Measurements from ENCODE around the gene NPY5R. TPM values are rescaled to one million over a fixed set of nuclear protein-coding genes. Genes with fewer than 3 reads are reported as not detected.

Gene NPY5R
- total RNA-seq, 1 experiment from 2014 or later: not detected

DNA sequence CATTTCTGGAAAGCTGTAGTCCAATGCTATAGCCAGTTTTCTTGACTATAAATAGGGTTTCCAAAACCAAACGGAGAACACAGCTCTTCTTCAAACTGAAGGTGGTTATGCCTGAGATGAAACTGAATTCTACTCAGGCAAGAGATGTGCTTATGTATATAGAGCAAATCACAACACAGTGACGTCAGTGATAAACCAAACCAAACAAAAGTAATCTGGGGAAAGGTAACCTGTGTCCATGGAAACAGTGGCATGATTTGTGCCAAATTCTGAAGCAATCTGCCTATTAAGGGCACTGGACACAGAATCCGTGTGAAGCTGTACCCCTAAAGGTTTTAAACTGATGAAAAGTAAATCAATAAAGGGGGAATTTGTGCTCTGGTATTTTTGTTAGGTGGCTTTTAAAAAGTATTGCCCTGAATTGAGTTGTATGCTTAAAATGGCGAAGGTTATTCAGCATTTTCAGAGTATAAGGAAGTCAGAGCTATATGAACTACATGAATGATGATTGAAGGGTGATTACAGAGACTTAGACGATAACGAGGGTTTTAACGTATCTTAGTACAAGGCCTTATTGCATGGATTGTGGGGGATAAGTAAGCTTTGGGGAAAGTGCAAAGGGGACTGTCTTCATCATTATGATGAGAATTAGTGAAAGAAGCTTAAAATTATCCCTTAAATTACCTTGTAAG, 38.6 kb downstream of the NPY5R start:
- in situ Hi-C loops (cut with HindIII; ENCODE audit: low pct_unique_long_range_greater_than_20kb, low sequenced_read_pairs) (no loop called here), intact Hi-C loops (cut with micrococcal nuclease; ENCODE audit: unreplicated experiment) (no loop called here)
- Histone ChIP-seq H3K4me3 (ENCODE audit: low read depth in 2 of 2, low read length in 2 of 2) (no peak overlapping the region), H3K9me3 (ENCODE audit: control insufficient read depth, insufficient read depth, low read depth, low read length) (no peaks in the 10 kb centered on the region), H3K4me1 (ENCODE audit: control insufficient read depth, insufficient read depth, low read length) (no peaks in the 10 kb centered on the region), H3K27ac (ENCODE audit: low read length) (no peak overlapping the region), H3K27me3 (ENCODE audit: control insufficient read depth, insufficient read depth, low read length) (no peaks in the 10 kb centered on the region), H3K36me3 (ENCODE audit: control insufficient read depth, insufficient read depth, low read length) (no peaks in the 10 kb centered on the region)
- TF ChIP-seq, protein P1, sequence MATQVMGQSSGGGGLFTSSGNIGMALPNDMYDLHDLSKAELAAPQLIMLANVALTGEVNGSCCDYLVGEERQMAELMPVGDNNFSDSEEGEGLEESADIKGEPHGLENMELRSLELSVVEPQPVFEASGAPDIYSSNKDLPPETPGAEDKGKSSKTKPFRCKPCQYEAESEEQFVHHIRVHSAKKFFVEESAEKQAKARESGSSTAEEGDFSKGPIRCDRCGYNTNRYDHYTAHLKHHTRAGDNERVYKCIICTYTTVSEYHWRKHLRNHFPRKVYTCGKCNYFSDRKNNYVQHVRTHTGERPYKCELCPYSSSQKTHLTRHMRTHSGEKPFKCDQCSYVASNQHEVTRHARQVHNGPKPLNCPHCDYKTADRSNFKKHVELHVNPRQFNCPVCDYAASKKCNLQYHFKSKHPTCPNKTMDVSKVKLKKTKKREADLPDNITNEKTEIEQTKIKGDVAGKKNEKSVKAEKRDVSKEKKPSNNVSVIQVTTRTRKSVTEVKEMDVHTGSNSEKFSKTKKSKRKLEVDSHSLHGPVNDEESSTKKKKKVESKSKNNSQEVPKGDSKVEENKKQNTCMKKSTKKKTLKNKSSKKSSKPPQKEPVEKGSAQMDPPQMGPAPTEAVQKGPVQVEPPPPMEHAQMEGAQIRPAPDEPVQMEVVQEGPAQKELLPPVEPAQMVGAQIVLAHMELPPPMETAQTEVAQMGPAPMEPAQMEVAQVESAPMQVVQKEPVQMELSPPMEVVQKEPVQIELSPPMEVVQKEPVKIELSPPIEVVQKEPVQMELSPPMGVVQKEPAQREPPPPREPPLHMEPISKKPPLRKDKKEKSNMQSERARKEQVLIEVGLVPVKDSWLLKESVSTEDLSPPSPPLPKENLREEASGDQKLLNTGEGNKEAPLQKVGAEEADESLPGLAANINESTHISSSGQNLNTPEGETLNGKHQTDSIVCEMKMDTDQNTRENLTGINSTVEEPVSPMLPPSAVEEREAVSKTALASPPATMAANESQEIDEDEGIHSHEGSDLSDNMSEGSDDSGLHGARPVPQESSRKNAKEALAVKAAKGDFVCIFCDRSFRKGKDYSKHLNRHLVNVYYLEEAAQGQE (IDR thresholded peaks at IDR 0.05; ENCODE audit: insufficient read depth in 1 of 2, low read depth in 2 of 2, low read length in 1 of 2): no peak
- TF ChIP-seq, protein P2, sequence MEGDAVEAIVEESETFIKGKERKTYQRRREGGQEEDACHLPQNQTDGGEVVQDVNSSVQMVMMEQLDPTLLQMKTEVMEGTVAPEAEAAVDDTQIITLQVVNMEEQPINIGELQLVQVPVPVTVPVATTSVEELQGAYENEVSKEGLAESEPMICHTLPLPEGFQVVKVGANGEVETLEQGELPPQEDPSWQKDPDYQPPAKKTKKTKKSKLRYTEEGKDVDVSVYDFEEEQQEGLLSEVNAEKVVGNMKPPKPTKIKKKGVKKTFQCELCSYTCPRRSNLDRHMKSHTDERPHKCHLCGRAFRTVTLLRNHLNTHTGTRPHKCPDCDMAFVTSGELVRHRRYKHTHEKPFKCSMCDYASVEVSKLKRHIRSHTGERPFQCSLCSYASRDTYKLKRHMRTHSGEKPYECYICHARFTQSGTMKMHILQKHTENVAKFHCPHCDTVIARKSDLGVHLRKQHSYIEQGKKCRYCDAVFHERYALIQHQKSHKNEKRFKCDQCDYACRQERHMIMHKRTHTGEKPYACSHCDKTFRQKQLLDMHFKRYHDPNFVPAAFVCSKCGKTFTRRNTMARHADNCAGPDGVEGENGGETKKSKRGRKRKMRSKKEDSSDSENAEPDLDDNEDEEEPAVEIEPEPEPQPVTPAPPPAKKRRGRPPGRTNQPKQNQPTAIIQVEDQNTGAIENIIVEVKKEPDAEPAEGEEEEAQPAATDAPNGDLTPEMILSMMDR (IDR thresholded peaks at IDR 0.05): no peak
- no peak for TF ChIP-seq POLR2AphosphoS5 (IDR thresholded peaks at IDR 0.05; ENCODE audit: low read depth, low read length)
- TF ChIP-seq TCF7L2 (IDR thresholded peaks at IDR 0.05; ENCODE audit: low read depth, low read length): no peak
- no peak for TF ChIP-seq SIN3A (IDR thresholded peaks at IDR 0.05; ENCODE audit: borderline replicate concordance, insufficient read depth, low read depth, low read length)
- ChIA-PET CTCF (interaction anchor here (0.7 kb wide), 1 partner anchor 352 kb away, joined by 5 read pairs; no protein-coding TSS in a partner anchor), POLR2A (no interaction called here)
- BruUV-seq (replicated peaks): no TSS peak
- no peak for DNase-seq (ENCODE audit: low read depth, low spot score)
- no peak for ATAC-seq

DNA sequence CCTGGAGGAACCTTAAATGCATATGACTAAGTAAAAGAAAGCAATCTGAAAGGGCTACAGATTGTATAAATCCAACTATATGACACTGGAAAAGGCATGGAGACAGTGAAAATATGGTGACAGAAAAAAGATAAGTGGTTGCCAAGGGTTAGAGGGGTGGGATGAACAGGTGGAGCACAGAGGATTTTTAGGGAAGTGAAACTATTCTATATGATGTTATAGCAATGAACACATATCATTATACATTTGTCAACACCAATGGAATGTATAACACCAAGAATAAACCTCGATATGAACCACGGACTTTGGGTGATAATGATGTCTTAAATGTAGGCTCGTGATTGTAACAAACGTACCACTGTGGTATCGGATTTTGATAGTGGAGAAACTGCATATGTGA, 40.7 kb downstream of the NPY5R start:
- no peak for DNase-seq (ENCODE audit: low read depth, low spot score)
- Histone ChIP-seq H3K27me3 (ENCODE audit: control insufficient read depth, insufficient read depth, low read length) (no peaks in the 10 kb centered on the region), H3K36me3 (ENCODE audit: control insufficient read depth, insufficient read depth, low read length) (no peaks in the 10 kb centered on the region), H3K4me1 (ENCODE audit: control insufficient read depth, insufficient read depth, low read length) (no peaks in the 10 kb centered on the region), H3K9me3 (ENCODE audit: control insufficient read depth, insufficient read depth, low read depth, low read length) (no peaks in the 10 kb centered on the region), H3K4me3 (ENCODE audit: low read depth in 2 of 2, low read length in 2 of 2) (no peak overlapping the region), H3K27ac (ENCODE audit: low read length) (no peak overlapping the region)
- in situ Hi-C loops (cut with HindIII; ENCODE audit: low pct_unique_long_range_greater_than_20kb, low sequenced_read_pairs): no loop called here
- intact Hi-C loops (cut with micrococcal nuclease; ENCODE audit: unreplicated experiment): no loop called here
- ATAC-seq: no peak
- ChIA-PET CTCF (no interaction called here), POLR2A (no interaction called here)
- TF ChIP-seq SIN3A (IDR thresholded peaks at IDR 0.05; ENCODE audit: borderline replicate concordance, insufficient read depth, low read depth, low read length) (no peak), TCF7L2 (IDR thresholded peaks at IDR 0.05; ENCODE audit: low read depth, low read length) (no peak), POLR2AphosphoS5 (IDR thresholded peaks at IDR 0.05; ENCODE audit: low read depth, low read length) (no peak)
- TF ChIP-seq, protein P1 (IDR thresholded peaks at IDR 0.05; ENCODE audit: insufficient read depth in 1 of 2, low read depth in 2 of 2, low read length in 1 of 2): no peak
- TF ChIP-seq, protein P2 (IDR thresholded peaks at IDR 0.05): no peak
- BruUV-seq (replicated peaks): no TSS peak

All from Panc1 (cell line).